ENCODE data around the gene CTDSP1. TPM values are rescaled to one million over a fixed set of nuclear protein-coding genes. Genes with fewer than 3 reads are reported as not detected.
A peak's percentile ranks its signal among the peaks of the same experiment; 100 is the strongest.

CTDSP1 gene
- polyA plus RNA-seq, 2 of the 4 experiments (the other 2 are of a cell fraction): 39.5 to 50.3 TPM

DNA sequence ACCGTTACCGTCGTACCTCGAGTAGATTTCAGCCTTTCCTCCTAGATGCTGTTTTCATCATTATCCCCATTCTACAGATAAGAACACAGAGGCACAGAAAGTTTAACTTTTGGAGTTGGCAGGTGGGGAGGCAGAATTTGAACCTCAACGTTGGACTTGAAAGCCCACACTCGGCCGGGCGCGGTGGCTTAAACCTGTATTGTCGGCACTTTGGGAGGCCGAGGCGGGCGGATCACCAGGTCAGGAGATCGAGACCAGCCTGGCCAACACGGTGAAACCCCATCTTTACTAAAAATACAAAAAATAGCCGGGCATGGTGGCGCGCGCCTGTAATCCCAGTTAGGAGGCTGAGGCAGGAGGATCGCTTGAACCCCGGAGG, 31.5 kb upstream of the CTDSP1 start:
- 0 out of 3 replicates have a peak, but pooled peaks cover 3% of the 10 kb centered on the region for H3K4me1 ChIP-seq
- H3K4me2 ChIP-seq: peak overlapping the region; percentile 91
- CTCF ChIA-PET: interaction anchor here (2.1 kb wide), 1 partner anchor 11 kb away, joined by 18 read pairs; the partner anchor contains the start of gene CATIP
- ATAC-seq (no peak), FAIRE-seq (no peak), DNase-seq (ENCODE audit: low read depth in 1 of 2, low spot score in 1 of 2) (no peak)
- H3K4me3 ChIP-seq: peak overlapping the region; percentile 58
- POLR2A ChIA-PET: no interaction called here
- 75% methylated on average over 21 of the region's 21 CpGs for WGBS (ENCODE audit: missing lambda C conversion rate)
- peak overlapping the region; percentile 86 to 91 for H3K27ac ChIP-seq
- 0 out of 3 replicates have a peak, but pooled peaks cover 7% of the 10 kb centered on the region for H3K9me3 ChIP-seq
- peak; percentile 94 for TF ChIP-seq KDM1A (IDR thresholded peaks at IDR 0.05; ENCODE audit: low read depth)
- peak; percentile 80; the same call in 1 of the 2 replicates for TF ChIP-seq HDAC2 (IDR thresholded peaks at IDR 0.05)
- no peak for TF ChIP-seq PBX3 (IDR thresholded peaks at IDR 0.05)

DNA sequence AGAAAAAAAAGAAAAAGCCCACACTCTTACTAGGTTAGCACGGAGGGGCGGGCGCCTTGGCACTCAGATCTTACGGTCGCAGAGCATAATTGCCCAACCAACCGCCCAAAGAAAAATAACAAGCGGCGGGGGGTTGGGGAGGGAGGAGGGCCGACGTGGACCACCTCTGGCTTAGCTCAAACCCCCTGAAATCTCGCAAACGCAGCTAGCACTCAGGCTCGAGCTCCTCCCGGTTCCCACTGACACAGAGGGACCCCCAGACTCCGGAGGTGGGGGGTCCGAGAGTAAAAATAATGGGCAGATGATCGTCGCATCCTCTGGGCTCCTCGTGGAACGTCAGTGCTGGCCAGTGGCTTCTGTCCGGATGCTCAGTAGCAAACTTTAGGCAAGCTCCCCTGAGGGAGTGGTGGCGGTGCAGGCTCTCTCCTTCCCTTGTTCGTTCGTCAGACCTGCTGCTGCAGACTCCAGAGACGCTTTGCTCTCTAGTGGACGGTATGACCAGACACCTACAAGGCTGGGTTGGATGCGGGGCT, 31.0 kb upstream of the CTDSP1 start:
- DNase-seq (ENCODE audit: low read depth in 1 of 2, low spot score in 1 of 2) (no peak), FAIRE-seq (no peak), ATAC-seq (peak in 1 of 2 experiments; percentile 15; a peak in 2 of 6 replicates)
- CTCF ChIA-PET: interaction anchor here (1.3 kb wide), 1 partner anchor 27 kb away, joined by 5 read pairs; no protein-coding TSS in a partner anchor
- POLR2A ChIA-PET: no interaction called here
- 0 out of 3 replicates have a peak, but pooled peaks cover 7% of the 10 kb centered on the region for H3K9me3 ChIP-seq
- 0 out of 3 replicates have a peak, but pooled peaks cover 3% of the 10 kb centered on the region for H3K4me1 ChIP-seq
- TF ChIP-seq SREBF2 (IDR thresholded peaks at IDR 0.05) (no peak), JUN (IDR thresholded peaks at IDR 0.05) (no peak), HMGXB4 (CRISPR knock-in tag; IDR thresholded peaks at IDR 0.05; ENCODE audit: borderline replicate concordance) (no peak)
- no peak overlapping the region for H3K4me3 ChIP-seq
- peak overlapping the region; percentile 91; the same call in 2 of the 3 replicates for H3K4me2 ChIP-seq
- WGBS (ENCODE audit: missing lambda C conversion rate): 78% methylated on average over 24 of the region's 27 CpGs
- H3K27ac ChIP-seq: no peak overlapping the region; a peak in 1 of 6 replicates

- no peak overlapping the region for H3K4me2 ChIP-seq
- H3K27ac ChIP-seq: no peak overlapping the region
- ATAC-seq (no peak), DNase-seq (ENCODE audit: low read depth in 1 of 2, low spot score in 1 of 2) (no peak), FAIRE-seq (no peak)
- WGBS (ENCODE audit: missing lambda C conversion rate): 71% methylated on average over 2 of the region's 2 CpGs
- TF ChIP-seq NFE2L2 (conservative IDR thresholded peaks at IDR 0.05; ENCODE audit: low read length) (no peak), POLR2AphosphoS2 (conservative IDR thresholded peaks at IDR 0.05; ENCODE audit: low read length) (no peak), HOXA7 (CRISPR knock-in tag; IDR thresholded peaks at IDR 0.05) (no peak), EP300 (IDR thresholded peaks at IDR 0.05) (no peak)
- H3K4me3 ChIP-seq: no peak overlapping the region
- CTCF ChIA-PET: interaction anchor here (1.3 to 1.4 kb wide), 3 partner anchors 9 to 26 kb away, joined by 3 to 5 read pairs (median 4); partner anchors contain the start of gene CATIP
- H3K4me1 ChIP-seq: 0 out of 3 replicates have a peak, but pooled peaks cover 3% of the 10 kb centered on the region
- H3K9me3 ChIP-seq: 0 out of 3 replicates have a peak, but pooled peaks cover 7% of the 10 kb centered on the region
- POLR2A ChIA-PET: no interaction called here
Observed at GRCh38 chr2:218369330-218369729, 30.3 kb upstream of the CTDSP1 start.

DNA sequence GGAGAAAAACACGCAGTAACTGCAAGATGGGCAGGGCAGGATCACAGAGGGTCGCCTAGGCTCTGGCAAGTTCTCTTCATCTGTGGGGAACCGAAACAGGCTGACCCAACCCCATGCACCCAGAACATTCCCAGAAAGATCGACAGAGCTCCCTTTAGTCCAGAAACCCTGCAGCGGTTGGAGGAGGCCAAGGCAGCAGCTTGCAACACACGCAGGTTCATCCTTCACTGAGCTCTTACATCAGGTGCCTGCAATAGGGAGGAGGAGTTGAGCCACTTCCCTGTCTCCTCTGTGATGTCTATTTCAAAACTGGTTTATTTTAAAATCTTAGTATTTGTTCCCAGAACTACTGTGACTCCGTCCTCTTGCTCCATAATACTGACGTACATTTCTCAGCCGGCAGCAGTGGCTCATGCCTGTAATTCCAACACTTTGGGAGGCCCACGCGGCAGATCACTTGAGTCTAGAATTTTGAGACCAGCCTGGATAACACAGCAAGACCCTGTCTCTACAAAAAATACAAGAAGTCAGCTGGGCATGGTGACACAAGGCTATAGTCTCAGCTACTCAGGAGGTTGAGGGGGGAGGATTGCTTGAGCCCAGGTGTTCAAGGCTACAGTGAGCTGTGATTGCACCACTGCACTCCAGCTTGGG, 29.1 kb upstream of the CTDSP1 start:
- ATAC-seq (no peak), DNase-seq (ENCODE audit: low read depth in 1 of 2, low spot score in 1 of 2) (no peak), FAIRE-seq (no peak)
- Histone ChIP-seq H3K9me3 (0 out of 3 replicates have a peak, but pooled peaks cover 7% of the 10 kb centered on the region), H3K4me1 (peaks cover 8% of the 10 kb centered on the region; the same call in 1 of the 3 replicates), H3K4me2 (no peak overlapping the region), H3K4me3 (no peak overlapping the region), H3K27ac (no peak overlapping the region)
- ChIA-PET CTCF (interaction anchor here (0.6 to 1.4 kb wide), 3 partner anchors 7 to 14 kb away, joined by 3 to 4 read pairs (median 3); partner anchors contain the start of gene CATIP), POLR2A (interaction anchor here (1.2 kb wide), 1 partner anchor 100 kb away, joined by 3 read pairs; the partner anchor contains the start of gene PNKD)
- 82% methylated on average over 11 of the region's 11 CpGs for WGBS (ENCODE audit: missing lambda C conversion rate)
- TF ChIP-seq CBX8 (IDR thresholded peaks at IDR 0.05) (no peak), FOXS1 (CRISPR knock-in tag; IDR thresholded peaks at IDR 0.05) (no peak), ZNF302 (CRISPR knock-in tag; IDR thresholded peaks at IDR 0.05) (no peak), RFX5 (IDR thresholded peaks at IDR 0.05) (no peak)
- TF ChIP-seq, protein P1, sequence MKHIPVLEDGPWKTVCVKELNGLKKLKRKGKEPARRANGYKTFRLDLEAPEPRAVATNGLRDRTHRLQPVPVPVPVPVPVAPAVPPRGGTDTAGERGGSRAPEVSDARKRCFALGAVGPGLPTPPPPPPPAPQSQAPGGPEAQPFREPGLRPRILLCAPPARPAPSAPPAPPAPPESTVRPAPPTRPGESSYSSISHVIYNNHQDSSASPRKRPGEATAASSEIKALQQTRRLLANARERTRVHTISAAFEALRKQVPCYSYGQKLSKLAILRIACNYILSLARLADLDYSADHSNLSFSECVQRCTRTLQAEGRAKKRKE (CRISPR knock-in tag; IDR thresholded peaks at IDR 0.05; ENCODE audit: low read depth): no peak
